ENCODE results near the gene CEMIP. TPM values are rescaled to one million over a fixed set of nuclear protein-coding genes. Genes with fewer than 3 reads are reported as not detected.

CEMIP gene
- total and polyA plus RNA-seq, 2 of the 8 experiments (the other 6 are each of a cell fraction or from before 2014, with no cell fraction given) = 0.11 to 0.60 TPM

DNA sequence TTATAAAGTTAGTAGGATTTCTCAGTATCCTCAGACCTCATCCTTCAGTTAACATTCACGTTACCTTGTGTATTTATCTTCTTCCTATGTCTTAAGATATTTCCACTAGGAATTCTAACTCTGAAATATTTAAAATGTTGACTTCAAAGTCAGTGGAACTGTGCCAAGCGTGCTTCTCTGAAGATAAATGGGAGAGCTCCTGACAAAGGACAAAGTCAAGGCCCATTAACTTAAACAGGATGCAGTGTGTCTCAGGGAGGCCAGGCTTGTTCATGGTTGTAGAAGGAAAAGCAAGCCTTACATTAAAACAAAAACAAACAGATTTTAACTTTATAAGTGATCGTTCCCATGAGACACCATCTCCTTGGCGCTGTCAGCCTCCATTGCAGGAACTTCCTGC lies 42.6 kb upstream of the CEMIP start:
- H2BK12ac ChIP-seq (ENCODE audit: low read depth, low read length) = no peak overlapping the region
- H3K14ac ChIP-seq (ENCODE audit: insufficient read length) = no peak overlapping the region
- H3K56ac ChIP-seq (replicated peaks; ENCODE audit: insufficient read length, low read depth, low read length) = no peak overlapping the region
- H4K8ac ChIP-seq (ENCODE audit: extremely low read depth, insufficient read depth, low read length) = no peak overlapping the region
- H3K79me2 ChIP-seq (ENCODE audit: control insufficient read depth in 1 of 2, insufficient read depth in 2 of 2, low read length in 2 of 2) = 0 out of 4 replicates have a peak, but pooled peaks cover 0 to 3% of the 10 kb centered on the region in 2 experiments
- no peak overlapping the region for H4K5ac ChIP-seq (ENCODE audit: insufficient read length, low read depth, low read length)
- H3K9me3 ChIP-seq (ENCODE audit: insufficient read depth in 2 of 2, low read depth in 1 of 2, low read length in 1 of 2) = 0 out of 4 replicates have a peak, but pooled peaks cover 0 to 4% of the 10 kb centered on the region in 2 experiments
- H3K4me2 ChIP-seq (ENCODE audit: insufficient read depth in 1 of 2, low read depth in 2 of 2, low read length in 2 of 2) = no peak overlapping the region
- no peak overlapping the region for H3K27ac ChIP-seq (ENCODE audit: low read depth, low read length)
- H2BK120ac ChIP-seq (replicated peaks; ENCODE audit: low read depth, low read length) = no peak overlapping the region
- peaks cover 0 to 6% (median 0%) of the 10 kb centered on the region in 4 experiments; a peak in 2 of 7 replicates for H3K4me1 ChIP-seq (replicated peaks in 1 of 4; ENCODE audit: control insufficient read depth in 3 of 4, insufficient read depth in 4 of 4, low read length in 3 of 4)
- 88% methylated on average over 4 of the region's 4 CpGs; no CpG with 5 or more reads in 1 of the 2 experiments for whole genome bisulfite sequencing, 2 experiments (ENCODE audit: extremely low coverage in 1 of 2, insufficient coverage in 1 of 2, insufficient read length in 1 of 2, insufficient replicate concordance in 2 of 2, low coverage in 1 of 2, low lambda C conversion rate in 2 of 2, missing lambda C conversion rate in 1 of 2)
- H2BK15ac ChIP-seq (ENCODE audit: low read length) = no peak overlapping the region
- FAIRE-seq (no peak), DNase-seq (ENCODE audit: low read depth in 1 of 2, low spot score in 2 of 2) (no peak)
- no peaks in the 10 kb centered on the region for H3K36me3 ChIP-seq (ENCODE audit: control insufficient read depth in 2 of 4, insufficient read depth in 4 of 4, low read length in 3 of 4)
- H3K9ac ChIP-seq (replicated peaks in 1 of 4; ENCODE audit: extremely low read depth in 1 of 4, low read depth in 3 of 4, low read length in 3 of 4) = no peak overlapping the region; a peak in 1 of 7 replicates
- H2AFZ ChIP-seq (ENCODE audit: low read length) = no peak overlapping the region
- no peak overlapping the region for H3K4ac ChIP-seq (replicated peaks; ENCODE audit: insufficient read length, low read depth, low read length)
- H3K79me1 ChIP-seq (ENCODE audit: low read depth, low read length) = peaks cover 4% of the 10 kb centered on the region
- H2BK5ac ChIP-seq (ENCODE audit: low read depth, low read length) = no peak overlapping the region
- ChIA-PET POLR2A (ENCODE audit: partially characterized antibody) (no interaction called here), CTCF (ENCODE audit: partially characterized antibody) (no interaction called here)
- H4K20me1 ChIP-seq (replicated peaks in 1 of 2; ENCODE audit: control insufficient read depth in 1 of 2, insufficient read depth in 2 of 2, low read length in 2 of 2) = peaks cover 0 to 1% of the 10 kb centered on the region in 2 experiments
- H3K4me3 ChIP-seq (ENCODE audit: extremely low read depth in 1 of 4, insufficient read depth in 2 of 4, low read depth in 3 of 4, low read length in 4 of 4) = no peak overlapping the region
- no peak overlapping the region for H2BK20ac ChIP-seq (ENCODE audit: low read length)
- no peak overlapping the region for H2AK5ac ChIP-seq (ENCODE audit: low read depth, low read length)
- no peak overlapping the region for H3K23ac ChIP-seq (ENCODE audit: insufficient read length)
- H3K23me2 ChIP-seq (ENCODE audit: low read depth, low read length) = no peaks in the 10 kb centered on the region
- H4K91ac ChIP-seq (replicated peaks; ENCODE audit: insufficient read length, low read length) = no peak overlapping the region
- no peaks in the 10 kb centered on the region for H3K27me3 ChIP-seq (replicated peaks in 1 of 4; ENCODE audit: control insufficient read depth in 3 of 4, extremely low read depth in 1 of 4, insufficient read depth in 3 of 4, low read length in 3 of 4)
- no peak overlapping the region for H3K18ac ChIP-seq (ENCODE audit: extremely low read depth, low read length)
- no peak for TF ChIP-seq POLR2AphosphoS5 (IDR thresholded peaks at IDR 0.05; ENCODE audit: low read depth, low read length)
- TF ChIP-seq RNF2 (IDR thresholded peaks at IDR 0.05; ENCODE audit: borderline replicate concordance, low read depth, low read length, missing control alignments, poor library complexity, severe bottlenecking) = no peak
- no peak for TF ChIP-seq KDM1A (IDR thresholded peaks at IDR 0.05; ENCODE audit: borderline replicate concordance, low read length)
- TF ChIP-seq SIX5 (IDR thresholded peaks at IDR 0.05; ENCODE audit: low read depth, low read length) = no peak
- TF ChIP-seq, protein P1, sequence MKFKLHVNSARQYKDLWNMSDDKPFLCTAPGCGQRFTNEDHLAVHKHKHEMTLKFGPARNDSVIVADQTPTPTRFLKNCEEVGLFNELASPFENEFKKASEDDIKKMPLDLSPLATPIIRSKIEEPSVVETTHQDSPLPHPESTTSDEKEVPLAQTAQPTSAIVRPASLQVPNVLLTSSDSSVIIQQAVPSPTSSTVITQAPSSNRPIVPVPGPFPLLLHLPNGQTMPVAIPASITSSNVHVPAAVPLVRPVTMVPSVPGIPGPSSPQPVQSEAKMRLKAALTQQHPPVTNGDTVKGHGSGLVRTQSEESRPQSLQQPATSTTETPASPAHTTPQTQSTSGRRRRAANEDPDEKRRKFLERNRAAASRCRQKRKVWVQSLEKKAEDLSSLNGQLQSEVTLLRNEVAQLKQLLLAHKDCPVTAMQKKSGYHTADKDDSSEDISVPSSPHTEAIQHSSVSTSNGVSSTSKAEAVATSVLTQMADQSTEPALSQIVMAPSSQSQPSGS (IDR thresholded peaks at IDR 0.05; ENCODE audit: low read length) = no peak
- TF ChIP-seq SIN3A (conservative IDR thresholded peaks at IDR 0.05 in 1 of 2, IDR thresholded peaks at IDR 0.05 in 1 of 2; ENCODE audit: low read depth in 1 of 2, low read length in 2 of 2) = no peak
- TF ChIP-seq, protein P2, sequence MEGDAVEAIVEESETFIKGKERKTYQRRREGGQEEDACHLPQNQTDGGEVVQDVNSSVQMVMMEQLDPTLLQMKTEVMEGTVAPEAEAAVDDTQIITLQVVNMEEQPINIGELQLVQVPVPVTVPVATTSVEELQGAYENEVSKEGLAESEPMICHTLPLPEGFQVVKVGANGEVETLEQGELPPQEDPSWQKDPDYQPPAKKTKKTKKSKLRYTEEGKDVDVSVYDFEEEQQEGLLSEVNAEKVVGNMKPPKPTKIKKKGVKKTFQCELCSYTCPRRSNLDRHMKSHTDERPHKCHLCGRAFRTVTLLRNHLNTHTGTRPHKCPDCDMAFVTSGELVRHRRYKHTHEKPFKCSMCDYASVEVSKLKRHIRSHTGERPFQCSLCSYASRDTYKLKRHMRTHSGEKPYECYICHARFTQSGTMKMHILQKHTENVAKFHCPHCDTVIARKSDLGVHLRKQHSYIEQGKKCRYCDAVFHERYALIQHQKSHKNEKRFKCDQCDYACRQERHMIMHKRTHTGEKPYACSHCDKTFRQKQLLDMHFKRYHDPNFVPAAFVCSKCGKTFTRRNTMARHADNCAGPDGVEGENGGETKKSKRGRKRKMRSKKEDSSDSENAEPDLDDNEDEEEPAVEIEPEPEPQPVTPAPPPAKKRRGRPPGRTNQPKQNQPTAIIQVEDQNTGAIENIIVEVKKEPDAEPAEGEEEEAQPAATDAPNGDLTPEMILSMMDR (IDR thresholded peaks at IDR 0.05; ENCODE audit: control extremely low read depth in 1 of 3, insufficient read depth in 1 of 3, low read depth in 1 of 3, low read length in 3 of 3) = no peak
- TF ChIP-seq, protein P3, sequence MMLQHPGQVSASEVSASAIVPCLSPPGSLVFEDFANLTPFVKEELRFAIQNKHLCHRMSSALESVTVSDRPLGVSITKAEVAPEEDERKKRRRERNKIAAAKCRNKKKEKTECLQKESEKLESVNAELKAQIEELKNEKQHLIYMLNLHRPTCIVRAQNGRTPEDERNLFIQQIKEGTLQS (IDR thresholded peaks at IDR 0.05; ENCODE audit: insufficient read depth, low read depth, low read length) = no peak
